Epithelial cell of esophagus (primary cell): ENCODE results near the gene CFAP210.
A peak's percentile ranks its signal among the peaks of the same experiment; 100 is the strongest.

ENCODE experiments used
- DNase-seq: peaks from one replicate; pipeline ENCODE4 v3.0.0; 2010; ENCODE audit warnings: low read depth
- H3K4me3 ChIP-seq: 2 replicates; pipeline ENCODE4 v1.5.1; 2011; ENCODE audit warnings: mild to moderate bottlenecking, low read length, control low read depth
- TF ChIP-seq, protein P1 (sequence below): IDR thresholded peaks from 2 replicates; pipeline ENCODE4 v1.5.1; 2011; ENCODE audit warnings: low read depth, mild to moderate bottlenecking, low read length, control low read depth, inconsistent platforms; ENCODE audit not compliant: insufficient read depth; ENCODE audit errors: missing control alignments

Gene CFAP210

GRCh38 chr2:169684135-169684565, 10.1 kb downstream of the CFAP210 start:
- DNase-seq = no peak
- TF ChIP-seq, protein P1, sequence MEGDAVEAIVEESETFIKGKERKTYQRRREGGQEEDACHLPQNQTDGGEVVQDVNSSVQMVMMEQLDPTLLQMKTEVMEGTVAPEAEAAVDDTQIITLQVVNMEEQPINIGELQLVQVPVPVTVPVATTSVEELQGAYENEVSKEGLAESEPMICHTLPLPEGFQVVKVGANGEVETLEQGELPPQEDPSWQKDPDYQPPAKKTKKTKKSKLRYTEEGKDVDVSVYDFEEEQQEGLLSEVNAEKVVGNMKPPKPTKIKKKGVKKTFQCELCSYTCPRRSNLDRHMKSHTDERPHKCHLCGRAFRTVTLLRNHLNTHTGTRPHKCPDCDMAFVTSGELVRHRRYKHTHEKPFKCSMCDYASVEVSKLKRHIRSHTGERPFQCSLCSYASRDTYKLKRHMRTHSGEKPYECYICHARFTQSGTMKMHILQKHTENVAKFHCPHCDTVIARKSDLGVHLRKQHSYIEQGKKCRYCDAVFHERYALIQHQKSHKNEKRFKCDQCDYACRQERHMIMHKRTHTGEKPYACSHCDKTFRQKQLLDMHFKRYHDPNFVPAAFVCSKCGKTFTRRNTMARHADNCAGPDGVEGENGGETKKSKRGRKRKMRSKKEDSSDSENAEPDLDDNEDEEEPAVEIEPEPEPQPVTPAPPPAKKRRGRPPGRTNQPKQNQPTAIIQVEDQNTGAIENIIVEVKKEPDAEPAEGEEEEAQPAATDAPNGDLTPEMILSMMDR = no peak

DNA sequence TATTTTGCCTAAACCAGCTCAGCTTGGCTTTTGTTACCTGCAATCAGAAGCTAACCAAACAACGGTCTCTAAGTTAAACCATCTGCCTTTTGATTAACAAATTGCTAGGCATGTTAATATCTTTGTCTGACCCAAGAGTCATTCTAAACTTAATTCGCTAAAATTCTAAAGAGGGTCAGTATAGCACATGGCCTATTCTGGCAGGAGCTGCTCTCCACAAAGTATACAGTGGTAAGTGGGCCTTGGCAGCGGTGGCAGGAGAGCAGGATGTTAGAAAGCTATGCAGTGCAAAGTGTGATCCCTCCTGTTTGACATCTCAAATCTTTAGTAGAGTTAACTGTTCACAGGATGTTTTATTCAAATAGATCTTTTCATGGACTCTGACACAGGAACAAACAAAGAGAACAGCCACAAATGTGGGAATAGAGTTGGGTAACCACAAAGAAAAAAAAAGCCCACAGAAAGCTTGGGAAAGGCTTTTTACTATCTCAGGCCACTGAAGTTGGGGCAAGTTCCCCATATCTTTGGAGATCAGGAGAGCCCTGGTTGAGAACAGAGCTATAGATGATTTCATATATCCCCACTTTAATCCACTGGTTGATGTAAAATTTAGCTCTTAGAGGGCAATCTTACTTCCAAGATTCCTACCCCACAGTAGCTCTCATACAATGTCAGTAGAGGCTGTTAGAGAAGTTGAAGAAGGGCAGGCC, 10.6 kb downstream of the CFAP210 start:
- TF ChIP-seq, protein P1 = no peak

More at GRCh38 chr2:169684135-169684565, 10.1 kb downstream of the CFAP210 start:
- no peak overlapping the region for H3K4me3 ChIP-seq

DNA sequence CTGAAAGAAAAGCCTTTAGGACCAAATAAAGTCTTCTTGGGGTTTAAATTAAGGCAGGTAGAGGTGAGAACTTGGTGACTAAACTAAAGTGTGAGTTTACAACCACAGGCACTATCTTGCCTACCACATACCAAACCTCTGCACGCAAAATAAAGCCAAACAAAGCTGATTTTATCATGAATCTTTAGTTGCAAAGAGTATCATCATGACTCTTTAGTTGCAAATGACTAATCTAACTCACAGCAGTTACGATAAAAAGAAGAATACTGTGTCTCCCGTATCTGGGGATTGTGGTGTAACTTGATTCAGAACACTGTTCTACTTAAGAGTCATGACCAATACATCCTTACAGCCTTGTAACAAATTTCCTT, 11.2 kb downstream of the CFAP210 start:
- peak; percentile 75 for DNase-seq
- TF ChIP-seq, protein P1 = no peak
- H3K4me3 ChIP-seq = no peak overlapping the region

More for the DNA sequence above, 10.6 kb downstream of the CFAP210 start:
- no peak for DNase-seq
- no peak overlapping the region for H3K4me3 ChIP-seq

DNA sequence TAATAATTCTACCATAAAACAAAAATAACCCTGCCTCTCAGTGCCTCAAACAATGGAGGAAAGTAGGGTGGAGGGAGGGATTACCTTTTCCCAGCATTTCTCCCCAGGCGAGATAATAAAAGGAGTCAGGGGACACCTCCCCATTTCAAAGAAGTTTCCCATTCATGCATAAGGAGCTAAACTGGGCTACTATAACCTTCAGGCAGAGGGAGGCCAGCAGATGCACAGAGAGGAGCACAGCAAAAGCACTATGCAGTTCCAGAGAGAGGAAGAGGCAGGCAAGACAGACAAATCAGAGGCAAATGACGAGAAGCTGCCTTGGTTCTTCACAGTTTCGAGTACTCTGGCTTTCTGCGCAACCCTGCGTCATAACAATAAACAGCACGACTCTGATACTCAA, 17.4 kb downstream of the CFAP210 start:
- TF ChIP-seq, protein P1 = no peak
- DNase-seq = no peak
- H3K4me3 ChIP-seq = no peak overlapping the region

DNA sequence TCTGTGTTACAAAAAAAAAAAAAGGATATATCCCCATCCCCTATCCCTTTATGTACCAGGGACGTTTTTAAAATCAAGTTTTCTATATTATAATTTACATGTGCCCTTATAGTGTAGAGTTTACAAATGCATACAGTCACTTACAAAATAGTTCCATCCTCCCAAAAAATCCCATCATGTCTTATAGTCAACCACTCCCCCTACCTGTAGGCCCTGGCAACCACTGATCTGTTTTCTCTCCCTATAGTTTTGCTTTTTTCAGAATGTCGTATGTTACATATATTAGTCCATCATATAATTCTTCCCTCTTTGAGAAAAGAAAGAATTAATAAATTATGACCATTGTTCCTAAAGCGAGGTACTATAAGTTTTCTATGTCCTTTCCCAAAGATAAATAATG, 17.8 kb downstream of the CFAP210 start:
- TF ChIP-seq, protein P1 = peak; percentile 31
- no peak overlapping the region for H3K4me3 ChIP-seq
- no peak for DNase-seq

GRCh38 chr2:169673921-169674320, 20.3 kb downstream of the CFAP210 start:
- TF ChIP-seq, protein P1 = no peak
- DNase-seq = peak; percentile 67

DNA sequence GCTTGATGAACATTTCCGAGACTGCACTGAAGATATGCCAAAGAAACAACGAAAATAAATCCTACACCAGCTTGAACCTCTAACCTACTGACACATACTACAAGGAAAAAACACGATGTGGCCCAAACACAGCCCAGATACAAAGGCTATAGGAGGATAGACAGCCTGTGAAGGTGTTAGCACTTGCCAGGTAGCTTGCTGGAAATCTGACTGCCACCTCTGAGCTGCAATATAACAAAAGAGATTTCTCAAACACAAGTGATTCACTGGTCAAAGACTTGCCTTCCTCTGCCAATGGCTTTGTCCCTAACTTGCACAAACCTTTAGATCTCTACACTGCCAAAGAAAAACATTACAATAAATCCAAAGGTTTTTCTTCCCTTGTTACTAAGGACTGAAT, 21.1 kb downstream of the CFAP210 start:
- DNase-seq = peak; percentile 73
- H3K4me3 ChIP-seq = no peak overlapping the region
- TF ChIP-seq, protein P1 = no peak

More at GRCh38 chr2:169673921-169674320, 20.3 kb downstream of the CFAP210 start:
- H3K4me3 ChIP-seq = no peak overlapping the region
